Esophagus squamous epithelium (tissue), 5 donors: ENCODE data around the gene GGT5. TPM values are rescaled to one million over a fixed set of nuclear protein-coding genes. Genes with fewer than 3 reads are reported as not detected.

ENCODE experiments used
- DNase-seq: peaks from one replicate; lab custom pipeline; 2025; lab: John Stamatoyannopoulos, UW
- H3K27ac ChIP-seq, 4 donors: fragments of 200-600 bp; sonication (generic); one replicate each; pipeline ENCODE4 v1.5.1; 2016 to 2019; ENCODE audit warnings: mild to moderate bottlenecking in 1 of 4
- H3K27me3 ChIP-seq, 4 donors: fragments of 200-600 bp; sonication (generic); 1 replicate in 3 of 4; 2 replicates in 1 of 4; pipeline versions ENCODE4 v1.5.1 to v1.6.0; 2017 to 2021; ENCODE audit warnings: antibody characterized with exemption in 1 of 4
- H3K36me3 ChIP-seq, 3 donors: fragments of 200-600 bp; sonication (generic); one replicate each; pipeline ENCODE4 v1.5.1; 2016 to 2019
- H3K4me1 ChIP-seq, 3 donors: fragments of 200-600 bp; sonication (generic); one replicate each; pipeline ENCODE4 v1.5.1; 2017 to 2019
- H3K4me3 ChIP-seq, 4 donors: fragments of 200-600 bp; sonication (generic); 1 replicate in 3 of 4; 2 replicates in 1 of 4; pipeline ENCODE4 v1.5.1; 2016 to 2019; ENCODE audit warnings: mild to moderate bottlenecking in 2 of 4, moderate library complexity in 1 of 4
- H3K9me3 ChIP-seq, 3 donors: fragments of 200-600 bp; sonication (generic); one replicate each; pipeline ENCODE4 v1.5.1; 2016 to 2019
- CTCF ChIP-seq, 6 experiments: fragments of 450-650 bp in 4 of 6; fragments of 200-600 bp in 2 of 6; sonication (generic) in 2 of 6; IDR thresholded peaks; one replicate each; pipeline ENCODE4 v1.5.1; 2016 to 2019; ENCODE audit warnings: antibody characterized with exemption in 6 of 6, mild to moderate bottlenecking in 4 of 6, moderate library complexity in 4 of 6
- POLR2A ChIP-seq, 4 donors: fragments of 450-650 bp; IDR thresholded peaks; one replicate each; pipeline ENCODE4 v1.6.1; 2017; ENCODE audit warnings: antibody characterized with exemption in 4 of 4, mild to moderate bottlenecking in 4 of 4, moderate library complexity in 3 of 4
- WGBS, 2 donors: methylation state at CpG; one replicate each; pipeline ENCODE4 v1.1.5; 2018; 5-methylcytosine and 5-hydroxymethylcytosine counted together
- intact Hi-C: fragments of 100-400 bp; cut with DNase I; formaldehyde crosslinking; loops from one replicate; pipeline ENCODE4 v1.15.0; 2022
- total RNA-seq, 4 donors: library from RNA; depleted of rRNA; stranded (reverse); fragments of >200 nt; gene quantifications; one replicate each; pipeline ENCODE4 v1.1.0, GENCODE V29; 2016
- donor health status: DM: yes; HTN: yes; CAD: no.

The GGT5 gene
- total RNA-seq, 4 donors from 2014 or later: 2.6 to 26.5 (median 7.1) TPM

GRCh38 chr22:24175160-24175808 is 69.6 kb downstream of the GGT5 start:
- H3K27me3 ChIP-seq: no peaks in the 10 kb centered on the region
- H3K36me3 ChIP-seq: peaks cover 4 to 86% (median 20%) of the 10 kb centered on the region in 3 donors
- peak overlapping the region; percentile 23 to 86 (median 72) for H3K27ac ChIP-seq
- intact Hi-C loops: no loop called here
- TF ChIP-seq POLR2A (IDR thresholded peaks at IDR 0.05) (no peak), CTCF (IDR thresholded peaks at IDR 0.05) (peak; percentile 57 to 81 (median 74))
- no peaks in the 10 kb centered on the region for H3K9me3 ChIP-seq
- DNase-seq: no peak
- H3K4me3 ChIP-seq: no peak overlapping the region
- peaks cover 0 to 46% (median 5%) of the 10 kb centered on the region in 3 donors for H3K4me1 ChIP-seq
- WGBS, 2 donors: 41 to 60% methylated on average over 1 to 6 of the region's 11 CpGs

DNA sequence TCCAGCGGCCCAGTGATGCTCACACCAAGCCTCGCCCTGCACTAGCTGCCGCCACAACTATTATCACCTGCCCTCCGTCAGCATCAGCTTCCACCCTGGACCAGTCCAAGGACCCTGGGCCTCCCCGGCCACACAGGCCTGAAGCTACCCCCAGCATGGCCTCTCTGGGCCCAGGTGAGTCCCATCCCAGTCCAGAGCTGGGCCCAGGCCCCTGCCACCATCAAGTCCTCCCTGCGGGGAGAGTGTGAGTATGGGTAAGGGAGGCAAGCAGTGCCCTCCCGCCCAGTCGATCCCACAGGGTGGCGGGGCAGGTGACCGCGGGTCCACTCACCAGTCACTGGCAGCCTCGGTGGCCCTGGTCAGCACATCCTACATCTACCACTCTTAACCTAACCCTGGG is 73.1 kb downstream of the GGT5 start:
- Histone ChIP-seq H3K27ac (peak overlapping the region in 1 of 4 donors; percentile 25), H3K4me3 (no peak overlapping the region), H3K27me3 (no peaks in the 10 kb centered on the region), H3K4me1 (peaks cover 0 to 25% (median 5%) of the 10 kb centered on the region in 3 donors), H3K36me3 (peaks cover 7 to 100% (median 39%) of the 10 kb centered on the region in 3 donors), H3K9me3 (no peaks in the 10 kb centered on the region)
- intact Hi-C loops: no loop called here
- 89% methylated on average over 7 of the region's 12 CpGs; no CpG with 5 or more reads in 1 of the 2 donors for WGBS, 2 donors
- DNase-seq: no peak
- TF ChIP-seq POLR2A (IDR thresholded peaks at IDR 0.05) (no peak), CTCF (IDR thresholded peaks at IDR 0.05) (no peak)

GRCh38 chr22:24170632-24171031 is 74.2 kb downstream of the GGT5 start:
- no peak for DNase-seq
- no CpG with 5 or more reads among the region's 5 CpGs for WGBS, 2 donors
- Histone ChIP-seq H3K4me1 (peaks cover 0 to 14% (median 5%) of the 10 kb centered on the region in 3 donors), H3K4me3 (no peak overlapping the region), H3K27me3 (no peaks in the 10 kb centered on the region), H3K36me3 (peaks cover 10 to 100% (median 39%) of the 10 kb centered on the region in 3 donors), H3K9me3 (no peaks in the 10 kb centered on the region), H3K27ac (no peak overlapping the region)
- intact Hi-C loops: no loop called here
- TF ChIP-seq CTCF (IDR thresholded peaks at IDR 0.05) (no peak), POLR2A (IDR thresholded peaks at IDR 0.05) (no peak)

DNA sequence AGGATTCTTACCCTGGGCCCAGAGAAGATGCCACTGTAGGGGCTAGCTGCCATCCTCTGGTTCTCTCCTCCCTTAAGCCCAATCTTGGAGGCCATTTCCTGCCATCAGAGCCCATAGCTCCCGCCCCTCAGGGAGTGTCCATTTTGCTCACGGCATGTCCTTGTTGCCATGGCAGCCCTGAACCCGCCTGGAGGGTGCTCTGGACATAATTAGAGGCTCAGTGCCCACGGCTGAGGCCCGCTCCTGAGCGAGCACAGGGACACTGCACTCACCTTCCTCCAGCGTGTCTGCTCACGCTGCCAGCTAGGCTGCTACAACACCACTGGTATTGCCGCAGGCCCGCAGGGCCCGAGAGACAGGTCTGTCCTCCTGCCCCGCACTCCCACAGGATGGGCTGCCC is 74.7 kb downstream of the GGT5 start:
- 67% methylated on average over 1 of the region's 12 CpGs; no CpG with 5 or more reads in 1 of the 2 donors for WGBS, 2 donors
- Histone ChIP-seq H3K4me3 (no peak overlapping the region), H3K27me3 (no peaks in the 10 kb centered on the region), H3K27ac (no peak overlapping the region), H3K36me3 (peaks cover 14 to 100% (median 42%) of the 10 kb centered on the region in 3 donors), H3K9me3 (no peaks in the 10 kb centered on the region), H3K4me1 (peaks cover 0 to 10% (median 5%) of the 10 kb centered on the region in 3 donors)
- no peak for DNase-seq
- TF ChIP-seq CTCF (IDR thresholded peaks at IDR 0.05) (no peak), POLR2A (IDR thresholded peaks at IDR 0.05) (no peak)
- intact Hi-C loops: no loop called here

Other genes starting within 250 kb of the GGT5 start
- not detected for gene GSTT4, start 239.6 kb downstream of the GGT5 start, total RNA-seq
- gene CABIN1, start 233.8 kb downstream of the GGT5 start, total RNA-seq: 10 to 100 TPM; 11.1 to 28.6 (median 23.2) TPM
- 1 to 10 TPM; 1.1 to 2.5 (median 1.6) TPM for gene SUSD2, start 63.6 kb downstream of the GGT5 start, total RNA-seq
- gene SPECC1L, start 25.7 kb upstream of the GGT5 start, total RNA-seq: 10 to 100 TPM; 21.4 to 31.9 (median 27.7) TPM
- 1 to 10 TPM; 1.0 to 4.0 (median 2.4) TPM for gene ADORA2A, start 182.5 kb upstream of the GGT5 start, total RNA-seq